ENCODE results near the gene ATXN1. TPM values are rescaled to one million over a fixed set of nuclear protein-coding genes. Genes with fewer than 3 reads are reported as not detected.

Gene ATXN1
- total and polyA plus RNA-seq, 2 of the 8 experiments (the other 6 are each of a cell fraction or from before 2014, with no cell fraction given) = 1.6 to 4.0 TPM

- no peak overlapping the region for H2BK20ac ChIP-seq (ENCODE audit: low read length)
- H4K91ac ChIP-seq (replicated peaks; ENCODE audit: insufficient read length, low read length) = no peak overlapping the region
- no peaks in the 10 kb centered on the region for H3K79me1 ChIP-seq (ENCODE audit: low read depth, low read length)
- no peak overlapping the region for H2BK12ac ChIP-seq (ENCODE audit: low read depth, low read length)
- H2AK5ac ChIP-seq (ENCODE audit: low read depth, low read length) = no peak overlapping the region
- no peaks in the 10 kb centered on the region for H3K9me3 ChIP-seq (ENCODE audit: insufficient read depth in 2 of 2, low read depth in 1 of 2, low read length in 1 of 2)
- H3K4me1 ChIP-seq (replicated peaks in 1 of 4; ENCODE audit: control insufficient read depth in 3 of 4, insufficient read depth in 4 of 4, low read length in 3 of 4) = peaks cover 0 to 6% (median 2%) of the 10 kb centered on the region in 4 experiments; a peak in 2 of 7 replicates
- H4K20me1 ChIP-seq (replicated peaks in 1 of 2; ENCODE audit: control insufficient read depth in 1 of 2, insufficient read depth in 2 of 2, low read length in 2 of 2) = no peaks in the 10 kb centered on the region
- no peak overlapping the region for H3K4ac ChIP-seq (replicated peaks; ENCODE audit: insufficient read length, low read depth, low read length)
- no peak overlapping the region for H2BK120ac ChIP-seq (replicated peaks; ENCODE audit: low read depth, low read length)
- no peaks in the 10 kb centered on the region for H3K36me3 ChIP-seq (ENCODE audit: control insufficient read depth in 2 of 4, insufficient read depth in 4 of 4, low read length in 3 of 4)
- no peak overlapping the region for H4K5ac ChIP-seq (ENCODE audit: insufficient read length, low read depth, low read length)
- no peak overlapping the region for H3K4me2 ChIP-seq (ENCODE audit: insufficient read depth in 1 of 2, low read depth in 2 of 2, low read length in 2 of 2)
- FAIRE-seq (no peak), DNase-seq (ENCODE audit: low read depth in 1 of 2, low spot score in 2 of 2) (no peak)
- no peak overlapping the region for H2AFZ ChIP-seq (ENCODE audit: low read length)
- H3K4me3 ChIP-seq (ENCODE audit: extremely low read depth in 1 of 4, insufficient read depth in 2 of 4, low read depth in 3 of 4, low read length in 4 of 4) = no peak overlapping the region
- H3K27ac ChIP-seq (ENCODE audit: low read depth, low read length) = no peak overlapping the region
- H2BK5ac ChIP-seq (ENCODE audit: low read depth, low read length) = no peak overlapping the region
- no peaks in the 10 kb centered on the region for H3K79me2 ChIP-seq (ENCODE audit: control insufficient read depth in 1 of 2, insufficient read depth in 2 of 2, low read length in 2 of 2)
- H3K23ac ChIP-seq (ENCODE audit: insufficient read length) = no peak overlapping the region
- CTCF ChIA-PET (ENCODE audit: partially characterized antibody) = no interaction called here
- no peak overlapping the region for H2BK15ac ChIP-seq (ENCODE audit: low read length)
- no peak overlapping the region for H3K9ac ChIP-seq (replicated peaks in 1 of 4; ENCODE audit: extremely low read depth in 1 of 4, low read depth in 3 of 4, low read length in 3 of 4)
- no peak overlapping the region for H3K14ac ChIP-seq (ENCODE audit: insufficient read length)
- no peaks in the 10 kb centered on the region for H3K27me3 ChIP-seq (replicated peaks in 1 of 4; ENCODE audit: control insufficient read depth in 3 of 4, extremely low read depth in 1 of 4, insufficient read depth in 3 of 4, low read length in 3 of 4)
- H3K18ac ChIP-seq (ENCODE audit: extremely low read depth, low read length) = no peak overlapping the region
- H4K8ac ChIP-seq (ENCODE audit: extremely low read depth, insufficient read depth, low read length) = no peak overlapping the region; the same call in 1 of the 2 replicates
- H3K56ac ChIP-seq (replicated peaks; ENCODE audit: insufficient read length, low read depth, low read length) = no peak overlapping the region
- POLR2A ChIA-PET (ENCODE audit: partially characterized antibody) = no interaction called here
- 89 to 100% methylated on average over 1 to 4 of the region's 4 CpGs for WGBS, 2 experiments (ENCODE audit: extremely low coverage in 1 of 2, insufficient coverage in 1 of 2, insufficient read length in 1 of 2, insufficient replicate concordance in 2 of 2, low coverage in 1 of 2, low lambda C conversion rate in 2 of 2, missing lambda C conversion rate in 1 of 2)
- H3K23me2 ChIP-seq (ENCODE audit: low read depth, low read length) = no peaks in the 10 kb centered on the region
- TF ChIP-seq TEAD4 (IDR thresholded peaks at IDR 0.05; ENCODE audit: low read depth, low read length) = no peak
- no peak for TF ChIP-seq BRCA1 (IDR thresholded peaks at IDR 0.05; ENCODE audit: low read depth, low read length)
- no peak for TF ChIP-seq GABPA (IDR thresholded peaks at IDR 0.05; ENCODE audit: borderline replicate concordance, insufficient read depth, low read length)
- TF ChIP-seq SIRT6 (IDR thresholded peaks at IDR 0.05; ENCODE audit: low read length) = no peak
- no peak for TF ChIP-seq KDM5A (IDR thresholded peaks at IDR 0.05; ENCODE audit: low read length)
- no peak for TF ChIP-seq HDAC6 (IDR thresholded peaks at IDR 0.05; ENCODE audit: low read depth, low read length)
- TF ChIP-seq CEBPB (IDR thresholded peaks at IDR 0.05; ENCODE audit: low read depth, low read length) = no peak
- TF ChIP-seq SAP30 (IDR thresholded peaks at IDR 0.05; ENCODE audit: insufficient read depth, insufficient replicate concordance, low read length) = no peak
- no peak for TF ChIP-seq SIN3A (conservative IDR thresholded peaks at IDR 0.05 in 1 of 2, IDR thresholded peaks at IDR 0.05 in 1 of 2; ENCODE audit: low read depth in 1 of 2, low read length in 2 of 2)
- no peak for TF ChIP-seq TCF12 (IDR thresholded peaks at IDR 0.05; ENCODE audit: low read depth, low read length)
- no peak for TF ChIP-seq SP1 (IDR thresholded peaks at IDR 0.05; ENCODE audit: low read depth, low read length)
- TF ChIP-seq YY1 (IDR thresholded peaks at IDR 0.05; ENCODE audit: low read depth, low read length) = no peak
- TF ChIP-seq NANOG (IDR thresholded peaks at IDR 0.05; ENCODE audit: insufficient read depth, low read depth, low read length, poor library complexity, severe bottlenecking) = no peak
- TF ChIP-seq EP300 (IDR thresholded peaks at IDR 0.05; ENCODE audit: borderline replicate concordance in 1 of 2, low read depth in 2 of 2, low read length in 2 of 2) = no peak
- TF ChIP-seq CBX8 (IDR thresholded peaks at IDR 0.05; ENCODE audit: borderline replicate concordance, low read depth, low read length) = no peak
- TF ChIP-seq BCL11A (IDR thresholded peaks at IDR 0.05; ENCODE audit: low read depth in 2 of 2, low read length in 2 of 2) = no peak
These were observed 55.2 kb downstream of the ATXN1 start for GRCh38 chr6:16706029-16706428.
